ENCODE measurements around the gene DMAC2.

DNA sequence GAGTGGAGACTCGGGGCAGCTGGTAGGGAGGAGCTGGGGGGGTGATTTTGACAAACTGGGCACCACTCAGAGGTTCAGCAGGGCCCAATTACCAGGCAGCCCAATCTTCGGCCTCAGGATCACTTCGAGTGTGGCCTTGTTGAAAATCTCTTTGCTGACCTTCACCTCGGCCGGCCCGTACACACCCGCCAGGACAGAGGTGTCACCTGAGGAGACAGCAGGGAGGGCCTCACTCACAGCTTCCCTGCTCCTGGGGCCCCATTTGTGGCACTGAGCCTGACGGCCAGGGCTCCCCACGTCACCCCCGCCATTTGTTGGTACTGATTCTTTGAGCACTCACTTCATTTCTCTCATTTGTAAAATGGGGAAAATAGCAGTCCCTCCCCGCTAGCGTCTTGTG lies 46.9 kb downstream of the DMAC2 start:
- TF ChIP-seq, protein P1, sequence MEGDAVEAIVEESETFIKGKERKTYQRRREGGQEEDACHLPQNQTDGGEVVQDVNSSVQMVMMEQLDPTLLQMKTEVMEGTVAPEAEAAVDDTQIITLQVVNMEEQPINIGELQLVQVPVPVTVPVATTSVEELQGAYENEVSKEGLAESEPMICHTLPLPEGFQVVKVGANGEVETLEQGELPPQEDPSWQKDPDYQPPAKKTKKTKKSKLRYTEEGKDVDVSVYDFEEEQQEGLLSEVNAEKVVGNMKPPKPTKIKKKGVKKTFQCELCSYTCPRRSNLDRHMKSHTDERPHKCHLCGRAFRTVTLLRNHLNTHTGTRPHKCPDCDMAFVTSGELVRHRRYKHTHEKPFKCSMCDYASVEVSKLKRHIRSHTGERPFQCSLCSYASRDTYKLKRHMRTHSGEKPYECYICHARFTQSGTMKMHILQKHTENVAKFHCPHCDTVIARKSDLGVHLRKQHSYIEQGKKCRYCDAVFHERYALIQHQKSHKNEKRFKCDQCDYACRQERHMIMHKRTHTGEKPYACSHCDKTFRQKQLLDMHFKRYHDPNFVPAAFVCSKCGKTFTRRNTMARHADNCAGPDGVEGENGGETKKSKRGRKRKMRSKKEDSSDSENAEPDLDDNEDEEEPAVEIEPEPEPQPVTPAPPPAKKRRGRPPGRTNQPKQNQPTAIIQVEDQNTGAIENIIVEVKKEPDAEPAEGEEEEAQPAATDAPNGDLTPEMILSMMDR (IDR thresholded peaks at IDR 0.05): no peak
- TF ChIP-seq POLR2A (IDR thresholded peaks at IDR 0.05): no peak
- no peak for TF ChIP-seq POLR2AphosphoS5 (IDR thresholded peaks at IDR 0.05)
